ENCODE measurements around the gene ADAM19. TPM values are rescaled to one million over a fixed set of nuclear protein-coding genes. Genes with fewer than 3 reads are reported as not detected.

The ADAM19 gene, protein sequence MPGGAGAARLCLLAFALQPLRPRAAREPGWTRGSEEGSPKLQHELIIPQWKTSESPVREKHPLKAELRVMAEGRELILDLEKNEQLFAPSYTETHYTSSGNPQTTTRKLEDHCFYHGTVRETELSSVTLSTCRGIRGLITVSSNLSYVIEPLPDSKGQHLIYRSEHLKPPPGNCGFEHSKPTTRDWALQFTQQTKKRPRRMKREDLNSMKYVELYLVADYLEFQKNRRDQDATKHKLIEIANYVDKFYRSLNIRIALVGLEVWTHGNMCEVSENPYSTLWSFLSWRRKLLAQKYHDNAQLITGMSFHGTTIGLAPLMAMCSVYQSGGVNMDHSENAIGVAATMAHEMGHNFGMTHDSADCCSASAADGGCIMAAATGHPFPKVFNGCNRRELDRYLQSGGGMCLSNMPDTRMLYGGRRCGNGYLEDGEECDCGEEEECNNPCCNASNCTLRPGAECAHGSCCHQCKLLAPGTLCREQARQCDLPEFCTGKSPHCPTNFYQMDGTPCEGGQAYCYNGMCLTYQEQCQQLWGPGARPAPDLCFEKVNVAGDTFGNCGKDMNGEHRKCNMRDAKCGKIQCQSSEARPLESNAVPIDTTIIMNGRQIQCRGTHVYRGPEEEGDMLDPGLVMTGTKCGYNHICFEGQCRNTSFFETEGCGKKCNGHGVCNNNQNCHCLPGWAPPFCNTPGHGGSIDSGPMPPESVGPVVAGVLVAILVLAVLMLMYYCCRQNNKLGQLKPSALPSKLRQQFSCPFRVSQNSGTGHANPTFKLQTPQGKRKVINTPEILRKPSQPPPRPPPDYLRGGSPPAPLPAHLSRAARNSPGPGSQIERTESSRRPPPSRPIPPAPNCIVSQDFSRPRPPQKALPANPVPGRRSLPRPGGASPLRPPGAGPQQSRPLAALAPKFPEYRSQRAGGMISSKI
- total RNA-seq: 10 to 100 TPM in 1 of 2 donors, 1 to 10 TPM in 1; 2.9 to 12.8 TPM

DNA sequence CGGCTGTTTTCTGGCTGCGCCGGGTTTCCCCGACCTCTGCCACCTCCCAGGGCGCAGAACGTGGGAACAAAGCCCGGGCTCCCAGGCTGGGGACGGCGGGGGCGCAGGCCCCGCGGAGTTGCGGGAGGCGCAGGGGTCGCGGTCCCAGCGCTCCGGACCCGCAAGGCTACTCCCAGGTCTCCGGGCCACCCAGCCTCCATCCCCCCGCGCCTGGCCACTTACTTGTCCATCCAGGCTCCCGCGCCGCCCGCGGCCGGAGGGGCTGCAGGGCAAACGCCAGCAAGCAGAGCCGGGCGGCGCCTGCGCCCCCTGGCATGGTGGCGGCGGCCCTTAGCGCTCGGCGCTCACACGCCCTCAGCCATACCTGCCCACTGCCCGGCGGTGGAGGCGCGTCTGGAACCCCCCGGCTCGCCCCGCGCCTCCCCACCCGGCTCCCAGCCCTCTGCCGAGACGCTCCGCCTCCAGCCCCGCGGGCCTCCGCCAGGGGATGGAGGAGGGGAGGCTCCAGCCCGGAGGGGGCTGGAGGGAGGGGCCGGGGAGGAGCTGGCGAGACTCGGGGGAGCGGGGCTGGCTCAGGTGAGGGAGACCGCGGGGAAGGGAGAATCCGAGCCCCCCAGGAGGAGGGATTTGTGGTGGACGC is at the start of gene ADAM19:
TSS of gene ADAM19 (minus strand) at position 395 of the 640 bp plus-strand sequence. CDS start at position 316, 79 bp downstream.
- Histone ChIP-seq H3K4me3 (peak within 1 kb of the TSS; percentile 75), H3K27ac (peak within 1 kb of the TSS; percentile 77), H3K4me1 (no peaks in the 10 kb centered on the region), H3K36me3 (no peaks in the 10 kb centered on the region), H3K9ac (ENCODE audit: low read depth in 2 of 2, low read length in 2 of 2) (peak within 1 kb of the TSS; percentile 66 to 87), H3K9me3 (no peaks in the 10 kb centered on the region), H3K27me3 (no peaks in the 10 kb centered on the region)
- no peak for TF ChIP-seq CTCF (IDR thresholded peaks at IDR 0.05)
- intact Hi-C loops (cut with DNase I): no loop called here
- DNase-seq: peak; percentile 35

GRCh38 chr5:157624144-157624543 is 48.6 kb upstream of the ADAM19 start:
- intact Hi-C loops (cut with DNase I): no loop called here
- no peak for DNase-seq
- no peaks in the 10 kb centered on the region for H3K36me3 ChIP-seq
- no peak overlapping the region for H3K27ac ChIP-seq
- peak overlapping the region in 1 of 2 donors; percentile 3 for H3K9ac ChIP-seq (ENCODE audit: low read depth in 2 of 2, low read length in 2 of 2)
- no peak overlapping the region for H3K4me3 ChIP-seq
- no peaks in the 10 kb centered on the region for H3K9me3 ChIP-seq
- no peak for TF ChIP-seq CTCF (IDR thresholded peaks at IDR 0.05)
- H3K4me1 ChIP-seq: no peaks in the 10 kb centered on the region
- no peaks in the 10 kb centered on the region for H3K27me3 ChIP-seq

DNA sequence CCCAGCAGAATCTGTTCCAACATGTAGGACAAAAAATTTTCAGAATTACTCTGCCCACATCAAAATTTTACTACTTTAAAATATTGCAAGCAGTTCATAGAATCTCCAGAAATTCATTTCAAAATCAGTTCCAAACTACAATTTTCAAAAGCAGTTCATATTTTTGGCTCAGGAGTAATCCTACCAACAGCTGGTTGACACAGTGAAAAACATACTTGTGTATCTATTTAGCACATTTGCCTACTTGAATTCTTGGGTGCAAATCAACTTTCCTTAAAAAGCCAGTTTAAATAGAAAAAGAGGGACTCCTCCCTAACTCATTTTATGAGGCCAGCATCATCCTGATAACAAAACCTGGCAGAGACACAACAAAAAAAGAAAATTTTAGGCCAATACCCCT is 45.2 kb upstream of the ADAM19 start:
- TF ChIP-seq CTCF (IDR thresholded peaks at IDR 0.05): no peak
- no peak overlapping the region for H3K9ac ChIP-seq (ENCODE audit: low read depth in 2 of 2, low read length in 2 of 2)
- intact Hi-C loops (cut with DNase I): no loop called here
- no peaks in the 10 kb centered on the region for H3K9me3 ChIP-seq
- no peaks in the 10 kb centered on the region for H3K27me3 ChIP-seq
- H3K36me3 ChIP-seq: no peaks in the 10 kb centered on the region
- no peak overlapping the region for H3K4me3 ChIP-seq
- H3K4me1 ChIP-seq: no peaks in the 10 kb centered on the region
- H3K27ac ChIP-seq: no peak overlapping the region
- no peak for DNase-seq

DNA sequence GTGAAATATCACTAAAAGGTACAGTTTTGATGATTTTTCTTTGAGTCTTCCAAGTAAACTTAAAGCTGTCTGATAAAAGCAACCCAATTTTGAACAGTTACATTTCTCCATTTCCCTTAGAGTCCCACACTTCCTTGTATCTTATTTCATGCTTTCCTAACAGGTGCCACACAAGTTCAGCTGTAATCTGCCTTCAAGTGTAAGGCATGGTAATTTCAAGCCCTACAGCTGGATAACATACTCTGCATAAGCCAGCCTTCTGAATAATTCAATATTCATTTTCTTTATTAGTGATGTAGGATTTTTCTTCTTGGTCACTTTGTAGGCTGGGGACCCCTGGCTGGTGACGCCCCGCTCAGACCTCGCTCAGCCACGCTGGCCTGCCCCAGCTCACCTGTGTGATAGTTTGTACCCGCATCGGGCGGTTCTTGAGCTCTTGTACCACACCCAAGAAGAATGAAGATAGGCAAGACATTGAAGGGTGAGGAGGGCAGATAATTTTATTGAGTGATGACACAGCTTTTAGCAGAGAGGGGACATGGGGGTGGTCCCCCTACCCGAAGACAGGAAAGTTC is 42.7 kb upstream of the ADAM19 start:
- DNase-seq: no peak
- no peaks in the 10 kb centered on the region for H3K9me3 ChIP-seq
- no peak overlapping the region for H3K27ac ChIP-seq
- no peaks in the 10 kb centered on the region for H3K36me3 ChIP-seq
- no peak overlapping the region for H3K4me3 ChIP-seq
- no peaks in the 10 kb centered on the region for H3K4me1 ChIP-seq
- H3K9ac ChIP-seq (ENCODE audit: low read depth in 2 of 2, low read length in 2 of 2): no peak overlapping the region
- intact Hi-C loops (cut with DNase I): no loop called here
- no peak for TF ChIP-seq CTCF (IDR thresholded peaks at IDR 0.05)
- H3K27me3 ChIP-seq: no peaks in the 10 kb centered on the region

GRCh38 chr5:157616785-157617184 is 41.2 kb upstream of the ADAM19 start:
- intact Hi-C loops (cut with DNase I): no loop called here
- Histone ChIP-seq H3K9me3 (no peaks in the 10 kb centered on the region), H3K4me1 (no peaks in the 10 kb centered on the region), H3K27ac (no peak overlapping the region), H3K27me3 (no peaks in the 10 kb centered on the region), H3K9ac (ENCODE audit: low read depth in 2 of 2, low read length in 2 of 2) (no peak overlapping the region), H3K36me3 (no peaks in the 10 kb centered on the region), H3K4me3 (no peak overlapping the region)
- no peak for TF ChIP-seq CTCF (IDR thresholded peaks at IDR 0.05)
- DNase-seq: no peak

Measured in colonic mucosa (tissue), 4 donors.